Fibroblast of skin of right biceps (primary cell): ENCODE data around the gene NAIF1.

Experiments used
- DNase-seq: peaks from one replicate; pipeline ENCODE4 v3.0.0-alpha.2; 2013

NAIF1 gene

DNA sequence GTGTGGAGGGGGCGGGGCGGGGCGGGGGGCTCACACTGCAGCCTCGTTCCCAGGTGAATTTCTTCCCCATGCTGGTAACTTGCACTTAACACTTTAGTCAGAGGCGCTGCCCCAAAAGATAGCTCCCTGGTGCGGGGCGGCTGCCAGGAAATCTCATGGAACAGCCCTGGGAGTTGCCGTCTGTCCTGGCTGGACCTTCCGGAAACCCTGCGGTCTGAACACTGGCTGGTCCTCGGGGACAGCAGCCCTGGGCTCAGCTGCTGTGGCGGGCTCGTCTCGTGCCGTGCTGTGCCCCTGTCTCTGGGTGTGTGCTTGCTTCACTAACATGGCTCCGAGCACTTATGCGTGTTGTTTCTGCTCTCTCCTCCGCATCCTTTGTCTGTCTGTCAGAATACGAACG, 34.6 kb upstream of the NAIF1 start:
- no peak for DNase-seq

GRCh38 chr9:128101231-128101661, 34.1 kb upstream of the NAIF1 start:
- no peak for DNase-seq

DNA sequence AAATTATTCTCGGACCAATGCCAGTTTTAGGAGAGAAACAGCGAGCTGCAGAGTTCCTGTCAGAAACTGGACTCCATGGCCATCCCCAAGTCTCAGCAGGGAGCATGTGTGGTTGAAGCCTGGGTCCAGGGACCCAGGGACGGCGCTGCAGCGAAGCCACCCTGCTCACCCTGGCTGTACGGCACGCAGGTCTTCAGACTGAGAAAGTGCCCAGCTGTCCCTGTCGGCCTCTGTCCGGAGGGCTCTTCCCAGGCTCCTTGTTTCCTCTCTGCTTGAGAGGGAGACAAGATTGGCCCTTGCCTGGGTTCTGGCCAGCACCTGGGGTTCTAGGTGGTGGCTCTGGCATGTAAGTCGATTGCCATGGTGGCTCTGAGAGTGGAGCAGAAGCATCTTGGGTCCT, 33.5 kb upstream of the NAIF1 start:
- no peak for DNase-seq

GRCh38 chr9:128099932-128100491, 32.9 kb upstream of the NAIF1 start:
- peak; percentile 28 for DNase-seq

GRCh38 chr9:128099231-128099931, 32.3 kb upstream of the NAIF1 start:
- DNase-seq = peak; percentile 30

DNA sequence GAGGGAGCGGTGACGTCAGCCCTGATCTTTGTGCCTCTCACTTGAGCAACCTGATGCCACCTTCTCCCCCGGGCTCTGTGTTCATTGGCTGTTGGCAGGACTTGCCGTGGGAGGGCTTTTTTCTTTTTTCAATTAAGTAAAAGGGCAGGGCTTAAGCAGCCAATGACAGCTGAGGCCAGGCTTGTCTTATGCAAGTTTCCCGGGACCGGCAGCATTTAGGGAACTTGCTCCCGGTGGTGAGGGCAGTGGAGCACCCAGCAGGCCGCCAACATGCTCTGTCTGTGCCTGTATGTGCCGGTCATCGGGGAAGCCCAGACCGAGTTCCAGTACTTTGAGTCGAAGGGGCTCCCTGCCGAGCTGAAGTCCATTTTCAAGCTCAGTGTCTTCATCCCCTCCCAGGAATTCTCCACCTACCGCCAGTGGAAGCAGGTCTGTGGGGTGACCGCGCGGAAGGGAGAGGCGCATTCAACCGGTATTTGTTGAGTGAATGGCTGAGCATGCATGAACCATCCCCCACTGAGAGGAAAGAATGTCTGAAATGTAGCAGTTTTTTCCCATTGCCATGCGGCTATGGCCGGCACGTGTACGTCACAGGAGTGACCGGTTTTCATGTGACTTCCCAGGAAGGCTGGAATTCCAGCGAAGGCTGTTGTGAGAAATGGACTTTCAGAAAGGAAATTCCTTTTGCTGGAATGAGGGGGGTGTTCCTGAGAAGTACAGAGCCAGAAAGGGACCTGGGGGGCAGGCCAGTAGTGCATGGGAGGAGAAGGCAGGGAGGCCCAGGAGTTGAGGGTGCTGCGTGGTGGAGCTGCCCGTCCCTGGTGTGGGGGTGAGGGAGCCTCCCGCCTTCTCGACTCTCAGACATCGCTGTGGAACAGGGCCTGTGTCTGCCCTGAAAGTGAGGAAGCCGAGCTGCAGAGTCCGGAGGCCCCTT, 31.4 kb upstream of the NAIF1 start:
- DNase-seq = peak; percentile 97

DNA sequence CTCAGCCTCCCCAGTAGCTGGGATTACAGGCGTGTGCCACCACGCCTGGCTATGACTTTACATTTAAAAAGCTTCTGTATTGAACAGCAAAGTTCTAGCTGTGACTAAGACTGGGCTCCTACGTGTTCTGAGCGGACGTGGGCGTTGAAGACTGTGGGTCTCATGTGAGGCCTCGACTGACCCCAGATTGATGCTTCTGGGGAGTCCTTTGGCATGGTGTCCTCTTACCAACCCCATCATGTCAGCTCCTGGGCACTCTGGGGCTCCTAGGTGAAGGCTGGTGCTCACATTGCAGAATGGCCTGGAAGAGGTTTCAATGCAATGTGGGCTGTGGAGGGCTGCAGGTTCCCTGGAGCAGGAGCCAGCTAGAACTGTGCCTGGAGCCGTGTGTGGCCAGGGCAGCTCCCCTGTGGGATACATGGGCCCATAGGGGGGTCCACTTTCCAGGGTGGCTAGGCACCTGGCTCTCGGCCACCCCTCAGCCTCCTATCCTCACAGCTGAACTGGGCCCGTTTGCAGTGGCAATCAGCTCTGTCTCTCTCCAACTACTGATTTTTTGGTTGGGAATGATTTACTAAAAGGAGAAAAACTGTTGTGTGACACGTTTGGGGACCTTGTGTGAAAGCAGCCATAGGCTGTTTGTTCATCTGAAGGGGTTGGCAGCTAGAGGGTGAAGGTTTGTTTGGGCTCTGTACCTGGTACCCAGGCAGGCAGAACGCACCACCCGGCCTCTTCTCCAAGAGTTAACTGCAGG, 30.6 kb upstream of the NAIF1 start:
- no peak for DNase-seq

DNA sequence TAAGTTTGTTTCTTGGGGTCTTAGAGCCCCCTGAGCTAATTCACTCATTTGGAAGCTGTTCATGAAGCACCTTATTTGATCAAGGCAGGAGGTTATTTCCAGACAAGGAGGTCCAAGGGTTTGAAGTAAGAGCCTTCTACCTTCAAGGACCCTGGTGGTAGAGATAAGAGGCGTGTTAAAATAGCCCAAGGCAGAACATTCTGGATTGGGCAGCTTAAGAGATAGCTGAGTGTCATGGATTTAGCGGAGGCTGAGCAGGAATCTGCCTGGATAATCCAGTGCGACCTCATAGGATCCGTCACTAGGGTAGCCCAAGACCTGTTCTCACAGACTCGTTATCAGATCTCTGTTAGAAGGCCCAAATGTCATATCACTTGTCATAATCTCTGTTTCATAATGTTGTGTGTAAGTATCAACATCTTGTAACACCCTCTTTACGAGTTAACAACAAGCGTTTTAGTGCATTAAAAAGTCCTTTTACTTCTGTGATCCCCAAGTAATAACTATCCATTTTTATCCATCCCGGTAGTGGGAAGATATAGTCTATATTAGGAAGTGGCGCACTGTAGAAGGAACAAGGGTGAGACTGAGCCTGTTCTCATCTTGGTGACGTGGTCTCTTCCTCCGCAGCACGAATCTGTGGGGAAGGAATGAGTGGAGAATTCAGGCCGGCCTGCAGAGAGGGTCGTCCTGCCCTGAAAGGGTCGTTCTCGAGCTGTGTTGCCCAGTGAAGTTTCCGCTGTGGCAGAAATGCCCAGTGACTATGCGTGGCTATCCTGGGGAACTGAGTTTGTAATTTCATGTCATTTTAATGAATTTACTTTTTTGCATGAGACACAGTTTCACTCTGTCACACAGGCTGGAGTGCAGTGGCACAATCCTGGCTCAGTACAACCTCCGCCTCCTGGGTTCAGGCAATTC, 29.8 kb upstream of the NAIF1 start:
- DNase-seq = no peak

- DNase-seq = no peak
These were observed 27.9 kb upstream of the NAIF1 start for GRCh38 chr9:128094950-128095544.

- DNase-seq = peak; percentile 98
These were observed 27.2 kb upstream of the NAIF1 start for GRCh38 chr9:128094166-128094949.

- DNase-seq = no peak
These were observed 25.9 kb upstream of the NAIF1 start for GRCh38 chr9:128093011-128093410.

GRCh38 chr9:128092199-128092977, 25.3 kb upstream of the NAIF1 start:
- no peak for DNase-seq

DNA sequence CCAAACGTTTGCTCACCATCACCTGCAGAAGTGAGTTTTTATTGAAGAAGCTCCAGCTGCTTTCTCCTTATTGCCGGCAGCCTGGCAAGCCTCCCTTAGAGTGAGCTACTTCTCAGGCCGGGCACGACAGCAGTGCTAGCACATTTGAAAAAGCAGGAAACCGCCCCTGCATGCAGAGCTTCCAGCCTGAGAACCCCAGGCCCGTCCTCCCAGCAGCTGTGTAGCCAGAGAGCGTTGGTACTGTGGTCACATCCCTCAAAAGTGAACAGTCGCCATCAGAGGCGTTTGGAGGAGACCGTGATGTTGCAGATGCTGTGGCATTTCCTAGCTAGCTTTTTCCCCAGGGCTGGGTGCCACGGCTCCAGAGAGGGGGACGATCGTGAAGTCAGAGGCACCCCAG, 24.5 kb upstream of the NAIF1 start:
- DNase-seq = no peak

DNA sequence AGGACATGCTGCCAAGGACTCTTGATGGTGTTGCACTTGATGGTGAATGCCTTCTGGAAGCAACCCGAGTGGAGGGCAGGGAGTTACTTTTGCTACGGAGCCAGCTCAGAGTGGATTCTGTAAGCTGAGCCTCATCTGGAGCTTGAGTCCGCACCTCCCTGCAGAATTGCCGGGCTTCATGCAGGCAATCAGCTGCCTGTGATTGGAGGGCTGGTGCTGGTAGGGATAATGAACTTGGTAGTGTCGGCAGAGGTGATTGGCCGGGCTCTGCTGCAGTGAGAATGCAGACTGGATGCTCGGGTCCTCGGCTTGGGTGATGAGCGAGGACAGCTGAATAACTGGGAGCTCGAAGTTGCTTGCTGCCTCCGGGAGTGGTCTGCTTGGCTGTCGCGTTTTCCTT, 24.0 kb upstream of the NAIF1 start:
- peak; percentile 86 for DNase-seq

DNA sequence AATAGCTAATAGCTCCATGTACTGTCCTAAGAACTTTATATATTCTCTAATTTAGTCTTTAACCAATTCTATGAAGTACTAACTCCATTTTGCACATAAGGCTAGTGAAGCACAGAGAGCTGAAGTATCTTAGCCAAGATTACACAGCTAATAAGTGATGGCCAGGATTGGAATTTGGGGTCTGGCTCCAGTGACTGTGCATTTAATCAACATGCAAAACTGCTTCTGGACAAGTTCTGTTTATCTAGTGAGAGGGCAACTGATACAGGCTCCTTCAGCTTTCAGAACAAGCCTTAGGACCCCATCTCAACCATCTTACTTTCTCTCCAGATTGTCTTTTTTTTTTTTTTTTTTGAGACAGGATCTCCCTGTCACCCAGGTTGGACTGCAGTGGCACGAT, 22.2 kb upstream of the NAIF1 start:
- no peak for DNase-seq

DNA sequence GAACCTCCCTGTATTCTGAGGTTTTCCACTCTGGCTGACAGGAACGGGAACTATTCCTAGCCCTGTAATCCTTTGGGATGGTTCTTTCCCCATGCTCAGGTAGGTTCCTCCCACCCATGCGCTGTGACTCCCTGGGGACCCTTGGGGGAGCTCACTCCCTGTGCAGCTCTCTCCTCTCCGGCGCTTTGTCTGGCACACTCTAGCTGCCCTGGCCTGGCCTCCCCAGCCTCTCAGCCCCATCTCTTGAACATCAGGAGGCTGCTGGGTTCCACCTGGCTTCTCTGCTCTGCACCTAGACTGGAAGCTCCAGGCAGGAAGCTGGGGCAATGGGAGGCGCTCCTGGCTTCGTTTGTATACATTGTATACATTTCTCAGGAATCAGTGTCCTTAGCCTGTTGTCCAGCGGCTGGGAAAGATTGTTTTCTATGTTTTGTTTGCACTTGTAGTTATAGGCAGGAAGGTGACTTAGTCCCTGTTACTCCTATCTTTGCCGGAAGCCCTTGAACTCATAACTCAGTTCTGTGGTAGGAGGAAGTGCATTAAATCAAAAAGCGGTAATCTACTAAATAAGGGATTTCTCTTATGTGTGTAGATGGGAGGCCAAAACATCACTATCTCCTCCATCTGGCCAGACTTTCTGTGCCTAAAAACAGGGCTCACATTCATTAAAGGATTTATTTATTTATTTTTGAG, 21.3 kb upstream of the NAIF1 start:
- no peak for DNase-seq

DNA sequence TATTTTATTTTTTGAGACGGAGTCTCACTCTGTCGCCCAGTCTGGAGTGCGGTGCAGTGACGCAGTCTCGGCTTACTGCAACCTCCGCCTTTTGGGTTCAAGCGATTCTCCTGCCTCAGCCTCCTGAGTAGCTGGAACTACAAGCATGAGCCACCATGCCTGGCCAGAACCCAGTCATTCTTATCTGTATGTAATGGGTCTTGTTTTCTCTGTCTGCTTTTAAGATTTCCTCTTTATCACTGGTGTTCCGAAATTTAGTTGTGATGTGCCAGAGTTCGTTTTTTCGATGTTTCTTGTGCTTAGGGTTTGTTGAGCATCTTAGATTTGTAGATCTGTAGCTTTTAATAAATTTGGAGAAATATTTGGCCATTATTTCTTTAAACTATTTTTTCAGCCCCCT, 20.1 kb upstream of the NAIF1 start:
- DNase-seq = no peak

- no peak for DNase-seq
These were observed 18.8 kb upstream of the NAIF1 start for GRCh38 chr9:128085943-128086342.

DNA sequence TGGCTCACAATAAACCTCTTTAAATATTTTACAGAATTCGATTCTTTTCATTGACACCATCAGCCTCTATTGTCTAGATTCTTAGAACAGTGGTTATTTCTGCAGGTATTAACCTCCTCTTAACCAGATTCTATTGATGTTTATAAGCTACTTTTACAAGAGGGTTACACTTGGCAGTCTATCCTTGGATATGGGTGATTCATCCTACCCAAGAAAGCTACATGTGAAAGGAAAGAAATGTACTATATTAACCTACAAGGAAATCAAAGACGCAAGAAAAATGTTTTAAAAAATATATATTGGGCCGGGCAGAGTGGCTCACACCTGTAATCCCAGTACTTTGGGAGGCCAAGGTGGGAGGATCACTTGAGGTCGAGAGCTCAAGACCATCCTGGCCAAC, 17.6 kb upstream of the NAIF1 start:
- no peak for DNase-seq
